Common myeloid progenitor, CD34-positive (primary cell): Measurements from ENCODE around the gene ATG9A.

Source experiments
- CTCF ChIA-PET: fragments of 350-600 bp; sonication (Branson Sonifier 250); formaldehyde crosslinking; loops from one replicate; lab custom pipeline; 2021; ENCODE audit warnings: antibody characterized with exemption; lab: Charles Lee
- POLR2A ChIA-PET: fragments of 350-600 bp; sonication (Branson Sonifier 250); formaldehyde crosslinking; loops from one replicate; lab custom pipeline; 2021; ENCODE audit warnings: antibody characterized with exemption; lab: Charles Lee
- DNase-seq, 3 donors: peaks; one replicate each; pipeline versions ENCODE4 v3.0.0 to v3.0.0-alpha.2; 2013
- H3K27ac ChIP-seq, 2 experiments: 1 replicate in 1 of 2; 2 replicates in 1 of 2; pipeline ENCODE4 v1.7.0; 2013; ENCODE audit warnings: inconsistent platforms in 2 of 2, low read length in 2 of 2, mild to moderate bottlenecking in 2 of 2, low read depth in 1 of 2, moderate library complexity in 1 of 2; ENCODE audit not compliant: severe bottlenecking in 2 of 2, insufficient read depth in 1 of 2, poor library complexity in 1 of 2
- H3K27me3 ChIP-seq, 5 experiments: replicated peaks in 2 of 5; 1 replicate in 3 of 5; 2 replicates in 2 of 5; pipeline versions ENCODE4 v1.6.1 to v1.7.0; 2013; ENCODE audit warnings: low read length in 4 of 5, mild to moderate bottlenecking in 2 of 5, moderate library complexity in 2 of 5, inconsistent platforms in 1 of 5; ENCODE audit not compliant: insufficient read depth in 5 of 5, control insufficient read depth in 4 of 5
- H3K36me3 ChIP-seq, 4 experiments: 1 replicate in 2 of 4; 2 replicates in 2 of 4; pipeline versions ENCODE4 v1.6.1 to v1.7.0; 2013; ENCODE audit warnings: low read length in 3 of 4, control low read depth in 1 of 4, mild to moderate bottlenecking in 1 of 4; ENCODE audit not compliant: control insufficient read depth in 4 of 4, insufficient read depth in 4 of 4
- H3K4me1 ChIP-seq, 4 experiments: 1 replicate in 3 of 4; 2 replicates in 1 of 4; pipeline versions ENCODE4 v1.6.1 to v1.7.1; 2013; ENCODE audit warnings: low read length in 3 of 4, mild to moderate bottlenecking in 3 of 4, control low read depth in 1 of 4, inconsistent platforms in 1 of 4, moderate library complexity in 1 of 4; ENCODE audit not compliant: control insufficient read depth in 4 of 4, insufficient read depth in 4 of 4; ENCODE audit errors: control extremely low read depth in 1 of 4
- H3K4me3 ChIP-seq, 7 experiments: 1 replicate in 4 of 7; 2 replicates in 3 of 7; pipeline versions ENCODE4 v1.5.1 to v1.7.0; 2013; ENCODE audit warnings: mild to moderate bottlenecking in 7 of 7, low read length in 6 of 7, moderate library complexity in 6 of 7, inconsistent platforms in 2 of 7, low read depth in 2 of 7, control low read depth in 1 of 7; ENCODE audit not compliant: insufficient read depth in 4 of 7, control insufficient read depth in 1 of 7; ENCODE audit errors: extremely low read depth in 1 of 7
- H3K9me3 ChIP-seq, 5 experiments: 1 replicate in 4 of 5; 2 replicates in 1 of 5; pipeline versions ENCODE4 v1.6.1 to v1.7.1; 2013; ENCODE audit warnings: low read length in 4 of 5, mild to moderate bottlenecking in 2 of 5, inconsistent platforms in 1 of 5, low read depth in 1 of 5, moderate library complexity in 1 of 5; ENCODE audit not compliant: control insufficient read depth in 4 of 5, insufficient read depth in 2 of 5; ENCODE audit errors: control extremely low read depth in 1 of 5
- WGBS: methylation state at CpG from one replicate; pipeline ENCODE4 v1.1.5; 2013; ENCODE audit not compliant: insufficient coverage; 5-methylcytosine and 5-hydroxymethylcytosine counted together

ATG9A gene

GRCh38 chr2:219245148-219245898 is 15.9 kb upstream of the ATG9A start, which contains the start of the genes GLB1L and STK16:
TSS of gene GLB1L (minus strand) at chr2:219245444. CDS start at chr2:219243573, 1,871 bp downstream.
TSS of gene STK16 (plus strand) at chr2:219245479. CDS start at chr2:219246000, 521 bp downstream.
- H3K4me3 ChIP-seq: peak within 1 kb of the TSS; percentile 50 to 96 (median 91)
- no peaks in the 10 kb centered on the region for H3K27me3 ChIP-seq
- H3K36me3 ChIP-seq: peaks cover 0 to 9% (median 7%) of the 10 kb centered on the region in 4 experiments
- WGBS: 1% methylated on average over 46 of the region's 46 CpGs
- CTCF ChIA-PET: interaction anchor here (0.8 to 2.6 kb wide), 16 partner anchors 9 to 86 kb away, joined by 3 to 24 read pairs (median 5); partner anchors contain the start of genes ANKZF1, ATG9A, CNPPD1 and DNAJB2
- peak; percentile 90 to 93 (median 93) for DNase-seq
- peaks cover 48 to 66% (median 62%) of the 10 kb centered on the region in 4 experiments for H3K4me1 ChIP-seq
- H3K27ac ChIP-seq: peak within 1 kb of the TSS; percentile 80 to 94
- no peaks in the 10 kb centered on the region for H3K9me3 ChIP-seq
- POLR2A ChIA-PET: interaction anchor here (0.6 to 2.1 kb wide), 6 partner anchors 8 to 69 kb away, joined by 3 to 12 read pairs (median 4); partner anchors contain the start of genes ABCB6, ANKZF1, ATG9A and CNPPD1

GRCh38 chr2:219244789-219245147 is 15.3 kb upstream of the ATG9A start:
- H3K27me3 ChIP-seq: no peaks in the 10 kb centered on the region
- no peaks in the 10 kb centered on the region for H3K9me3 ChIP-seq
- POLR2A ChIA-PET: interaction anchor here (0.6 to 2.1 kb wide), 5 partner anchors 9 to 69 kb away, joined by 3 to 12 read pairs (median 4); partner anchors contain the start of genes ABCB6, ANKZF1, ATG9A and CNPPD1
- no peak for DNase-seq
- WGBS: 67% methylated on average over 3 of the region's 6 CpGs
- H3K4me1 ChIP-seq: peaks cover 43 to 61% (median 56%) of the 10 kb centered on the region in 4 experiments
- H3K27ac ChIP-seq: peak overlapping the region; percentile 80 to 94
- peaks cover 0 to 9% (median 7%) of the 10 kb centered on the region in 4 experiments for H3K36me3 ChIP-seq
- CTCF ChIA-PET: interaction anchor here (0.8 to 2.6 kb wide), 15 partner anchors 9 to 85 kb away, joined by 3 to 24 read pairs (median 5); partner anchors contain the start of genes ANKZF1, ATG9A, CNPPD1 and DNAJB2
- peak overlapping the region; percentile 50 to 96 (median 91) for H3K4me3 ChIP-seq

- 60% methylated on average over 28 of the region's 28 CpGs for WGBS
- ChIA-PET CTCF (no interaction called here), POLR2A (interaction anchor here (0.8 kb wide), 1 partner anchor 192 kb away, joined by 3 read pairs; no protein-coding TSS in a partner anchor)
- no peak overlapping the region for H3K27ac ChIP-seq
- peaks cover 32 to 46% (median 42%) of the 10 kb centered on the region in 4 experiments for H3K4me1 ChIP-seq
- no peaks in the 10 kb centered on the region for H3K27me3 ChIP-seq
- peak in 2 of 3 donors; percentile 59 to 66 for DNase-seq
- peaks cover 2 to 21% (median 9%) of the 10 kb centered on the region in 4 experiments for H3K36me3 ChIP-seq
- H3K9me3 ChIP-seq: no peaks in the 10 kb centered on the region
- H3K4me3 ChIP-seq: peak overlapping the region in 4 of 7 experiments; percentile 11 to 62 (median 48)
Observed at GRCh38 chr2:219243291-219243761, 13.9 kb upstream of the ATG9A start.

GRCh38 chr2:219234331-219234730 is 4.9 kb upstream of the ATG9A start:
- 100% methylated on average over 1 of the region's 3 CpGs for WGBS
- Histone ChIP-seq H3K27ac (no peak overlapping the region), H3K4me1 (peaks cover 3 to 15% (median 12%) of the 10 kb centered on the region in 4 experiments), H3K27me3 (no peaks in the 10 kb centered on the region), H3K9me3 (no peaks in the 10 kb centered on the region), H3K4me3 (no peak overlapping the region), H3K36me3 (peaks cover 32 to 75% (median 51%) of the 10 kb centered on the region in 4 experiments)
- CTCF ChIA-PET: interaction anchor here (0.9 to 1.8 kb wide), 3 partner anchors 10 to 26 kb away, joined by 3 to 8 read pairs (median 3); partner anchors contain the start of genes GLB1L and STK16
- POLR2A ChIA-PET: no interaction called here
- no peak for DNase-seq

- ChIA-PET POLR2A (interaction anchor here (1.0 to 2.0 kb wide), 6 partner anchors 11 to 65 kb away, joined by 3 to 12 read pairs (median 4); partner anchors contain the start of genes ABCB6, DNAJB2, GLB1L and STK16), CTCF (interaction anchor here (0.8 to 5.2 kb wide), 12 partner anchors 9 to 66 kb away, joined by 3 to 41 read pairs (median 4); partner anchors contain the start of genes DNAJB2, GLB1L, STK16 and TUBA4A)
- peaks cover 9 to 38% (median 35%) of the 10 kb centered on the region in 4 experiments for H3K4me1 ChIP-seq
- DNase-seq: peak in 1 of 3 donors; percentile 39
- 0% methylated on average over 21 of the region's 24 CpGs for WGBS
- peak overlapping the region; percentile 85 to 90 for H3K27ac ChIP-seq
- H3K27me3 ChIP-seq: no peaks in the 10 kb centered on the region
- peaks cover 19 to 52% (median 30%) of the 10 kb centered on the region in 4 experiments for H3K36me3 ChIP-seq
- peak overlapping the region; percentile 60 to 98 (median 91) for H3K4me3 ChIP-seq
- H3K9me3 ChIP-seq: no peaks in the 10 kb centered on the region
Observed at GRCh38 chr2:219230059-219230540, 664 bp upstream of the ATG9A start.

- ChIA-PET POLR2A (interaction anchor here (0.7 to 2.0 kb wide), 5 partner anchors 10 to 26 kb away, joined by 3 to 12 read pairs (median 4); partner anchors contain the start of genes ABCB6, GLB1L, STK16 and TUBA4A), CTCF (interaction anchor here (1.1 to 5.2 kb wide), 10 partner anchors 9 to 67 kb away, joined by 3 to 41 read pairs (median 6); partner anchors contain the start of genes GLB1L, STK16, TUBA4A and TUBA4B)
- H3K36me3 ChIP-seq: peaks cover 20 to 52% (median 31%) of the 10 kb centered on the region in 4 experiments
- no peaks in the 10 kb centered on the region for H3K9me3 ChIP-seq
- H3K4me3 ChIP-seq: peak overlapping the region; percentile 60 to 98 (median 91)
- H3K27me3 ChIP-seq: no peaks in the 10 kb centered on the region
- 1% methylated on average over 16 of the region's 19 CpGs for WGBS
- peak overlapping the region; percentile 85 to 90 for H3K27ac ChIP-seq
- peaks cover 10 to 41% (median 36%) of the 10 kb centered on the region in 4 experiments for H3K4me1 ChIP-seq
- DNase-seq: no peak
Observed at GRCh38 chr2:219228911-219229304, 528 bp downstream of the ATG9A start.
